ENCODE data around the gene TMEM219. TPM values are rescaled to one million over a fixed set of nuclear protein-coding genes. Genes with fewer than 3 reads are reported as not detected.
A peak's percentile ranks its signal among the peaks of the same experiment; 100 is the strongest.

The TMEM219 gene
- total RNA-seq, 1 donor = 75.1 TPM

DNA sequence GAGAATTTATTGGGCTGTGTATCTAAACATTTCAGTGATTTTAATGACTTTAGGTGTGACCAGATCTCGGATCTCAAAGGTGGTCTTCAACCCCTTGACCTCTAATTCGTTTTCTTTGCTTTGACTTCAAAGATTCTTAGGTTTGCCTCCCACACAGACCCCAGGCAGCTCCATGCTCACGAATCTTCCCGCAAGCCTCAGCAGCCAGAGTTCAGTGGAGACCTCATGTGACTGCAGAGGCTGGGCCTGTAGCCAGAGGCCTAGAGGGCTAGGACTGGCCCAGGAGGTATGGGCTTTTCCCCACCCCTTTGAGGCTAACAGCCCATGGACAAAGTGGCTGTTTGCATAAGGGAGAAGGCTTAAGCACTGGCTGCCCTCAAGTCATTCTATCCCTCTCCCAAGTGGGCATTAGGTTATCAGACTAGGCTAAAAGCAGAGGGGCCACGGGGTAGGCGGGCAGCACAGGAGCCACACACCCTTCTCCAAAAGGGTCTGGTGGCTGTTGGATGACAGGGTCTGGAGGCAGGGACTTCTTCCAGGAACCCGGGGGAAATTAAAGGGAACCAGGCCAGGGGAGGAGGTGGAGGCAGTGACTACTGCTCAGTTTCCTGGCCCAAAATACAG, 30.6 kb downstream of the TMEM219 start:
- peak; percentile 48 for DNase-seq (ENCODE audit: low read depth)
- TF ChIP-seq, protein P1, sequence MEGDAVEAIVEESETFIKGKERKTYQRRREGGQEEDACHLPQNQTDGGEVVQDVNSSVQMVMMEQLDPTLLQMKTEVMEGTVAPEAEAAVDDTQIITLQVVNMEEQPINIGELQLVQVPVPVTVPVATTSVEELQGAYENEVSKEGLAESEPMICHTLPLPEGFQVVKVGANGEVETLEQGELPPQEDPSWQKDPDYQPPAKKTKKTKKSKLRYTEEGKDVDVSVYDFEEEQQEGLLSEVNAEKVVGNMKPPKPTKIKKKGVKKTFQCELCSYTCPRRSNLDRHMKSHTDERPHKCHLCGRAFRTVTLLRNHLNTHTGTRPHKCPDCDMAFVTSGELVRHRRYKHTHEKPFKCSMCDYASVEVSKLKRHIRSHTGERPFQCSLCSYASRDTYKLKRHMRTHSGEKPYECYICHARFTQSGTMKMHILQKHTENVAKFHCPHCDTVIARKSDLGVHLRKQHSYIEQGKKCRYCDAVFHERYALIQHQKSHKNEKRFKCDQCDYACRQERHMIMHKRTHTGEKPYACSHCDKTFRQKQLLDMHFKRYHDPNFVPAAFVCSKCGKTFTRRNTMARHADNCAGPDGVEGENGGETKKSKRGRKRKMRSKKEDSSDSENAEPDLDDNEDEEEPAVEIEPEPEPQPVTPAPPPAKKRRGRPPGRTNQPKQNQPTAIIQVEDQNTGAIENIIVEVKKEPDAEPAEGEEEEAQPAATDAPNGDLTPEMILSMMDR (IDR thresholded peaks at IDR 0.05; ENCODE audit: insufficient read depth, low read depth, low read length) = no peak
- H3K4me3 ChIP-seq (ENCODE audit: low read depth, low read length) = no peak overlapping the region

DNA sequence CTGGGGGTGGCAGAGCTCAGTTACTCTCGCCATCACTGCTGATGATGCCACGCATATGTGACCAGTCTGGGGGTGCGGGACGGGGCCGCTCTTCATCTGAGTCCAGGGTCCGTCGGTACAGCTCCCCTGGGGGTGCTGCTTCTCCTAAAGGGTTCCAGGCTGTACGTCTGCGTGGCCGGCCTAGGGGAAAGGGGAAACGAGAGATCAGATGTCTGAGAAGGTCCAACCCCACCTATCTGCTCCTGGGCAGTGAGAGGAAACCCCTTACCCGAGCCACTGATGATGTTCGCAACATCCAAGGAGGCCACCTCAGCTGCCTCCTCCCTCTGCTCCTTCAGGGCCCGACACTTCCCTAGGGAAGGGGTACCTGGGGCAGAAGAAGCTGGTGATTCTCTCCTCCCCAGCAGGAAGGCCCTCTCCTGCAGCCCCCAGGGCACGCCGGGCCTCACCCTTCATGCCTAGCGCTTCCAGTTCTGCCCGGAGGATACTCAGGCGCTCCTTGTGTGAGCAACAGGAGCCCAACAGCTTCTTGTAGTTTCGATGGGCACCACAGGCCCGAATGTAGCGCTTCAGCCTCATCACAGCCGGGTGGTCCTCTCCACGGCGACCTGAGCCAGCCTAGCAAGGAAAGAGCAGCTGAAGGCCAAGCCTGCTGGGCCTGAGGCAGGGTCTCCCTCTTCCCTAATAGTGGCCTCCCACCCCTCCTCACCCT, 31.5 kb downstream of the TMEM219 start:
- no peak overlapping the region for H3K4me3 ChIP-seq (ENCODE audit: low read depth, low read length)
- TF ChIP-seq, protein P1 (IDR thresholded peaks at IDR 0.05; ENCODE audit: insufficient read depth, low read depth, low read length) = no peak
- no peak for DNase-seq (ENCODE audit: low read depth)

DNA sequence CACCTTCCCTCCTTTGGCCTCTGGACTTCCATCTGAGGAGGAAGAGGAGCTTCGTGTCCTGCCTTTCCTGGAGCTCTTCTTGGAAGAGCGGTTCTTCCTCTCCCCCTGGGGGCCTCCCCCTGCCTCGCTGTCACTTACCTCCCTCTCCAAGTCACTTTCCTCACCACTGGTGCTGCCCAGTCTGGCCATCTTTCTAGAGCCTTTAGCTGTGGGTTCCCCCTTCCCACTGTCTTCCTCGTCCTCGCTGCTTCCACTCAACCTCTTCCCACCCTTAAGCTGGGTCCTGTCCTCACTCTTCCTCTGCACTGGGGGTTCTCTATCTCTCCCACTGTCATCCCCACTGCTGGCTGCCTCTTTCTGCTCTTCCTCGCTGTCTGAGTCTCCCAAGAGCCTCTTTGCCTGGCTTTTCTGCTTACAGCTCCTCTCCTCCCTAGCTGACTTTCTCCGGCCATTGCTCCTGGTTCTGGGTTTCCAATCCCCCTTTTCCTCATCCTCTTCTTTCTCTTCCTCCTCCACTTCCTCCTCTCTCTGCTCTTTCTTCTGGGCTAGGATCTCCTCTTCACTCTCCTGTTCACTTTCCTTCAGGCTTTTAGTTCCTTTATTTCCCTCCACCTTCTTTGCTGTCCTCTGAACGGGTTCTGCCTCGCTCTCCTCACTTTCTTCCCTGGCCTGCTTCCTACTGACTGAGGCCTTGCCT, 32.2 kb downstream of the TMEM219 start:
- no peak for DNase-seq (ENCODE audit: low read depth)
- no peak overlapping the region for H3K4me3 ChIP-seq (ENCODE audit: low read depth, low read length)
- TF ChIP-seq, protein P1 (IDR thresholded peaks at IDR 0.05; ENCODE audit: insufficient read depth, low read depth, low read length) = no peak

- TF ChIP-seq, protein P1 (IDR thresholded peaks at IDR 0.05; ENCODE audit: insufficient read depth, low read depth, low read length) = no peak
- peak; percentile 41 for DNase-seq (ENCODE audit: low read depth)
- H3K4me3 ChIP-seq (ENCODE audit: low read depth, low read length) = peak overlapping the region; percentile 96
Measured at GRCh38 chr16:29994600-29995323, 32.9 kb downstream of the TMEM219 start.

DNA sequence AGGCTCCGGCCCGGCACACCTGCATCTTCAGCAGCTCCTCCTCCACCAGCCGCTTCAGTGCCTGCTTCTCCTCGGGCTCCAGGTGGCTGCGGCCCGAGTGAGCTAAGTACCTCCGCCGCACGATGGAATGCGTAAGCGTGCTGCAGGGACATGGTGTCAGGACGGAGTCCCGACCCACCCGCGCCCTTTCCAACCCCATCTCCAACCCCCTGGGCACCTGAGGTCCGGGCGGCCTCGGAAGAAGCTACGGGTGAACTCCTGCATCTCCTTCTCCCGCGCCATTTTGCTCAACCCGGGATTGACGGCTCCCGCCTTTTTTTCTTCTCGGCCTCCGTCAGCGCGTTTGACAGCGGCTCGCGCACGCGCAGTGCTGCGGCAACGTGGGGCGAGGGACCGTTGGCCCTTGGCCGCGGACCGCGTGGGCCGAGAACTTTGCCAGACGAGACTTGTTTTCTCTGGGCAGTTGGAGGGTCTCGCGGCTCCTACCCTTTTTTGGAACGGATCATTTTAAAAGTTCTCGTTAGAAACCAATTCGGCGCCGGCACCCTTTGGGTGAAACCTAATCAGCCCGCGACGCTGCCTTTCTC, 33.5 kb downstream of the TMEM219 start, which contains the start of gene HIRIP3:
Gene HIRIP3, minus strand, starts transcription at position 294 of the 587 bp plus-strand sequence. Its CDS starts 12 bp downstream, at position 282.
- peak; percentile 70 for DNase-seq (ENCODE audit: low read depth)
- TF ChIP-seq, protein P1 (IDR thresholded peaks at IDR 0.05; ENCODE audit: insufficient read depth, low read depth, low read length) = no peak
- peak within 1 kb of the TSS; percentile 96 for H3K4me3 ChIP-seq (ENCODE audit: low read depth, low read length)

Measured in fibroblast of villous mesenchyme (primary cell).